Heart right ventricle (tissue), 16 donors: Measurements from ENCODE around the gene ENOX2. TPM values are rescaled to one million over a fixed set of nuclear protein-coding genes. Genes with fewer than 3 reads are reported as not detected.

Experiments
- ATAC-seq, 8 donors: fragments of 200-7000 bp; cut with Tn5 transposase; one replicate each; pipeline ENCODE4 v1.9.1; 2020; ENCODE audit warnings: mild to moderate bottlenecking in 8 of 8, moderate library complexity in 8 of 8, moderate number of reproducible peaks in 1 of 8
- DNase-seq, 2 donors: peaks; one replicate each; pipeline ENCODE4 v3.0.0-alpha.2; 2020
- H3K27ac ChIP-seq, 10 donors: fragments of 200-600 bp; sonication (generic) in 2 of 10; one replicate each; pipeline versions ENCODE4 v1.5.0 to v1.8.0; 2020 to 2022; ENCODE audit warnings: mild to moderate bottlenecking in 3 of 10
- H3K27me3 ChIP-seq, 7 donors: fragments of 200-600 bp; one replicate each; pipeline ENCODE4 v1.8.0; 2021 to 2022; ENCODE audit warnings: mild to moderate bottlenecking in 2 of 7
- H3K36me3 ChIP-seq, 9 donors: fragments of 200-600 bp; sonication (generic) in 1 of 9; one replicate each; pipeline versions ENCODE4 v1.5.0 to v1.8.0; 2020 to 2022; ENCODE audit warnings: mild to moderate bottlenecking in 2 of 9
- H3K4me1 ChIP-seq, 9 donors: fragments of 200-600 bp; sonication (generic) in 1 of 9; one replicate each; pipeline versions ENCODE4 v1.5.0 to v1.8.0; 2020 to 2022; ENCODE audit warnings: mild to moderate bottlenecking in 4 of 9
- H3K4me3 ChIP-seq, 10 donors: fragments of 200-600 bp; sonication (generic) in 2 of 10; one replicate each; pipeline versions ENCODE4 v1.5.0 to v1.8.0; 2020 to 2022; ENCODE audit warnings: mild to moderate bottlenecking in 7 of 10, moderate library complexity in 2 of 10
- H3K9me3 ChIP-seq, 11 donors: fragments of 200-600 bp in 10 of 11; sonication (generic) in 2 of 11; one replicate each; pipeline versions ENCODE4 v1.5.0 to v1.8.0; 2013 to 2022; ENCODE audit warnings: mild to moderate bottlenecking in 2 of 11, control low read depth in 1 of 11, moderate library complexity in 1 of 11
- WGBS, 2 donors: extraction: QIAGEN DNeasy Blood & Tissue Kit; methylation state at CpG; one replicate each; pipeline ENCODE4 v1.1.7; 2013; ENCODE audit warnings: inconsistent platforms in 1 of 2; 5-methylcytosine and 5-hydroxymethylcytosine counted together
- intact Hi-C, 10 donors: fragments of 100-400 bp; cut with DNase I; formaldehyde crosslinking; loops; one replicate each; pipeline versions ENCODE4 v1.11.1 to v1.14.2; 2022
- polyA plus RNA-seq, 2 donors: library from polyadenylated mRNA; stranded (reverse); fragments of 200-250 nt; gene quantifications; one replicate each; pipeline ENCODE4 v1.2.3, GENCODE V29; 2013
- total RNA-seq, 10 donors: library from RNA; stranded (reverse); fragmentation: NEBNext Ultra II Directional in 3 of 10; extraction: Animal tissue kit (Norgen Biotek cat#: 25700) in 3 of 10; gene quantifications; one replicate each; pipeline versions ENCODE4 v1.2.1 to v1.2.4, GENCODE V29; 2021 to 2023
- TF ChIP-seq, protein P1 (sequence below), 9 donors: fragments of 200-600 bp; sonication (generic) in 2 of 9; IDR thresholded peaks; one replicate each; pipeline versions ENCODE4 v1.5.0 to v1.8.0; 2021 to 2022; ENCODE audit warnings: antibody characterized with exemption in 9 of 9, mild to moderate bottlenecking in 5 of 9, moderate library complexity in 1 of 9
- donor health status: Arrhythmogenic right ventricular cardiomyopathy.
- donor health status: ischemic (EF 13 %, LVEDD 7.1; RV severe dilation, severe dysfunction).
- donor health status: healthy with polysubstance abuse.
- donor health status: DM: no; HTN: yes; CAD: no.
- donor health status: DM: no; HTN: no; CAD: no.
- donor health status: ischemic (EF 25% LVEDD 6.9; RV normal size, moderate dysfunction).
- donor health status: ischemic (EF 25% LVEDD 5.7; RV mildly dilated, moderate dysfunction).
- donor health status: healthy.
- donor health status: DM: yes; HTN: yes; CAD: no.
- donor health status: Ischemic cardiomyopathy.
- donor health status: ischemic (EF 35%, LVEDD 5.7; RV mildly dilated, moderate dysfunction).
- donor health status: nonischemic (EF 11% LVEDD 7.7; RV severe dilation, severe dysfunction).
- donor health status: DM: yes; HTN: yes; CAD: no.
- donor health status: PGD.
- donor health status: ischemic (EF 29% LVEDD 5.4; RV normal size, mild dysfunction).
- donor health status: nonischemic (EF 23%, LVEDD 6.1; RV moderate dilation, normal function).

Gene ENOX2
- total and polyA plus RNA-seq, 12 donors, result 3.4 to 22.6 (median 18.6) TPM

- Histone ChIP-seq H3K4me3 (no peak overlapping the region), H3K27me3 (peaks cover 0 to 5% (median 0%) of the 10 kb centered on the region in 7 donors), H3K4me1 (peaks cover 0 to 8% (median 0%) of the 10 kb centered on the region in 9 donors), H3K36me3 (no peaks in the 10 kb centered on the region), H3K27ac (no peak overlapping the region), H3K9me3 (no peaks in the 10 kb centered on the region)
- TF ChIP-seq, protein P1, sequence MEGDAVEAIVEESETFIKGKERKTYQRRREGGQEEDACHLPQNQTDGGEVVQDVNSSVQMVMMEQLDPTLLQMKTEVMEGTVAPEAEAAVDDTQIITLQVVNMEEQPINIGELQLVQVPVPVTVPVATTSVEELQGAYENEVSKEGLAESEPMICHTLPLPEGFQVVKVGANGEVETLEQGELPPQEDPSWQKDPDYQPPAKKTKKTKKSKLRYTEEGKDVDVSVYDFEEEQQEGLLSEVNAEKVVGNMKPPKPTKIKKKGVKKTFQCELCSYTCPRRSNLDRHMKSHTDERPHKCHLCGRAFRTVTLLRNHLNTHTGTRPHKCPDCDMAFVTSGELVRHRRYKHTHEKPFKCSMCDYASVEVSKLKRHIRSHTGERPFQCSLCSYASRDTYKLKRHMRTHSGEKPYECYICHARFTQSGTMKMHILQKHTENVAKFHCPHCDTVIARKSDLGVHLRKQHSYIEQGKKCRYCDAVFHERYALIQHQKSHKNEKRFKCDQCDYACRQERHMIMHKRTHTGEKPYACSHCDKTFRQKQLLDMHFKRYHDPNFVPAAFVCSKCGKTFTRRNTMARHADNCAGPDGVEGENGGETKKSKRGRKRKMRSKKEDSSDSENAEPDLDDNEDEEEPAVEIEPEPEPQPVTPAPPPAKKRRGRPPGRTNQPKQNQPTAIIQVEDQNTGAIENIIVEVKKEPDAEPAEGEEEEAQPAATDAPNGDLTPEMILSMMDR (IDR thresholded peaks at IDR 0.05), result no peak
- intact Hi-C loops, result no loop called here
- DNase-seq (no peak), ATAC-seq (no peak)
- 87 to 95% methylated on average over 1 of the region's 1 CpG for WGBS, 2 donors
These were observed 131.4 kb downstream of the ENOX2 start for GRCh38 chrX:130771648-130772047.

DNA sequence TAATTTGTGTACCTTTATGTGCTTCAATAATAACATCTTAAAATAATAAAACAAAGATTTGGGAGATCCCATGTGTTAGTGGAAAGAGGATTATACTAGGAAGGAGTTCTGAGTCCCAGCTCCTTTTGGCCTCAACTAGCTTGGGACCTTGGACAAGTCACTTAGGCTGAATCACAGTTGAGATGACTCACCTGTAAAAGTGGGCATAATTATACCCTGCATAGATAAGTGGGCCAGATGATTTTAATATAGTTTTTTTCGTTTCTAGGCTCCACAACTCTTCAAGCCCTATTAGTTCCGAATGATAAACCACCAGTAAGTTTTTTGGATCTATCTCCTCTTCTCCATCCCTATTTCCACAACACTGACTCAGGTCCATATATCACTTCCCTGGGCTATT is 131.8 kb downstream of the ENOX2 start:
- Histone ChIP-seq H3K4me3 (no peak overlapping the region), H3K27me3 (peaks cover 0 to 5% (median 0%) of the 10 kb centered on the region in 7 donors), H3K9me3 (no peaks in the 10 kb centered on the region), H3K36me3 (no peaks in the 10 kb centered on the region), H3K4me1 (peaks cover 0 to 8% (median 0%) of the 10 kb centered on the region in 9 donors), H3K27ac (no peak overlapping the region)
- intact Hi-C loops, result no loop called here
- TF ChIP-seq, protein P1 (IDR thresholded peaks at IDR 0.05), result no peak
- ATAC-seq, result no peak
- WGBS, 2 donors, result 88 to 90% methylated on average over 2 of the region's 2 CpGs
- DNase-seq, result no peak

GRCh38 chrX:130770615-130771014 is 132.4 kb downstream of the ENOX2 start:
- Histone ChIP-seq H3K27me3 (peaks cover 0 to 5% (median 0%) of the 10 kb centered on the region in 7 donors), H3K27ac (peak overlapping the region in 4 of 10 donors; percentile 9 to 44 (median 24)), H3K4me3 (no peak overlapping the region), H3K36me3 (no peaks in the 10 kb centered on the region), H3K9me3 (no peaks in the 10 kb centered on the region), H3K4me1 (peaks cover 0 to 8% (median 0%) of the 10 kb centered on the region in 9 donors)
- TF ChIP-seq, protein P1 (IDR thresholded peaks at IDR 0.05), result no peak
- ATAC-seq, result no peak
- no peak for DNase-seq
- intact Hi-C loops, result no loop called here
- 54 to 71% methylated on average over 3 of the region's 3 CpGs for WGBS, 2 donors

DNA sequence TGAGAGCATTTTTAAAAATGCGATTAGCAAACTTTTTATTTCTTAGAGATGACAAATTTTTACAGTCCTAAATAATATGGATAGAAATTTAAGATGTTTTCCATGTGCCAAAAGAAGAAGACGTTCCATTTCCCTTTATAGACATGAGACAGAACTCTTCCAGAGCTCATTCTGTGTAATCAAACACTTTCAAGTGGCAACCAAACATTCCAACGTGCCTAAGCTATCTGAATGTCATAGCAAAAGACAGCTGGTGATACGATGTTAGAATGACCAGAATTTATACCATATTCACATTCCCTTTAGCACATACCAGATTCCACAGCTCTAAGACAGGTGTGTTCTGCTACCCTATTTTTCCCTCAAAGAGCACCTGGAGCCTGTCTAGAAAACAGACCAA is 133.2 kb downstream of the ENOX2 start:
- H3K27me3 ChIP-seq, result peaks cover 0 to 5% (median 0%) of the 10 kb centered on the region in 7 donors
- peak overlapping the region in 4 of 10 donors; percentile 7 to 29 (median 24) for H3K27ac ChIP-seq
- H3K9me3 ChIP-seq, result no peaks in the 10 kb centered on the region
- no peak overlapping the region for H3K4me3 ChIP-seq
- WGBS, 2 donors, result 36 to 59% methylated on average over 4 of the region's 4 CpGs
- DNase-seq, result no peak
- H3K36me3 ChIP-seq, result no peaks in the 10 kb centered on the region
- peak in 2 of 8 donors; percentile 51 to 55 for ATAC-seq
- intact Hi-C loops, result no loop called here
- H3K4me1 ChIP-seq, result peaks cover 0 to 8% (median 0%) of the 10 kb centered on the region in 9 donors
- TF ChIP-seq, protein P1 (IDR thresholded peaks at IDR 0.05), result no peak
